Epithelial cell of esophagus (primary cell): ENCODE results near the gene GATA5.

Experiments used
- DNase-seq: peaks from one replicate; pipeline ENCODE4 v3.0.0; 2010; ENCODE audit warnings: low read depth
- H3K4me3 ChIP-seq: 2 replicates; pipeline ENCODE4 v1.5.1; 2011; ENCODE audit warnings: mild to moderate bottlenecking, low read length, control low read depth
- CTCF ChIP-seq: IDR thresholded peaks from 2 replicates; pipeline ENCODE4 v1.5.1; 2011; ENCODE audit warnings: low read depth, mild to moderate bottlenecking, low read length, control low read depth, inconsistent platforms; ENCODE audit not compliant: insufficient read depth; ENCODE audit errors: missing control alignments

The GATA5 gene

GRCh38 chr20:62473717-62474603 lies 1.8 kb downstream of the GATA5 start:
- no peak for TF ChIP-seq CTCF
- no peak for DNase-seq
- H3K4me3 ChIP-seq, result no peak overlapping the region

GRCh38 chr20:62472941-62473585 lies 2.7 kb downstream of the GATA5 start:
- H3K4me3 ChIP-seq, result no peak overlapping the region
- TF ChIP-seq CTCF, result no peak

GRCh38 chr20:62472138-62472940 lies 3.5 kb downstream of the GATA5 start:
- TF ChIP-seq CTCF, result no peak
- DNase-seq, result no peak
- no peak overlapping the region for H3K4me3 ChIP-seq

More at GRCh38 chr20:62472941-62473585, 2.7 kb downstream of the GATA5 start:
- no peak for DNase-seq

GRCh38 chr20:62470459-62470858 lies 5.3 kb downstream of the GATA5 start:
- DNase-seq, result no peak
- no peak overlapping the region for H3K4me3 ChIP-seq
- TF ChIP-seq CTCF, result no peak

GRCh38 chr20:62470001-62470400 lies 5.8 kb downstream of the GATA5 start:
- no peak for TF ChIP-seq CTCF
- no peak overlapping the region for H3K4me3 ChIP-seq
- DNase-seq, result no peak

GRCh38 chr20:62469352-62469751 lies 6.4 kb downstream of the GATA5 start:
- DNase-seq, result no peak
- H3K4me3 ChIP-seq, result no peak overlapping the region
- TF ChIP-seq CTCF, result no peak
